ENCODE measurements around the gene ILF2.
A peak's percentile ranks its signal among the peaks of the same experiment; 100 is the strongest.
"Not testable (repeated sequence)": the region's sequence is repeated elsewhere in the genome, so short reads cannot be mapped to it uniquely, and the experiment has no call there.

The ILF2 gene

GRCh38 chr1:153679337-153680119 is 8.7 kb upstream of the ILF2 start:
- no peak for DNase-seq (ENCODE audit: extremely low read depth, low read depth)
- TF ChIP-seq, protein P1, sequence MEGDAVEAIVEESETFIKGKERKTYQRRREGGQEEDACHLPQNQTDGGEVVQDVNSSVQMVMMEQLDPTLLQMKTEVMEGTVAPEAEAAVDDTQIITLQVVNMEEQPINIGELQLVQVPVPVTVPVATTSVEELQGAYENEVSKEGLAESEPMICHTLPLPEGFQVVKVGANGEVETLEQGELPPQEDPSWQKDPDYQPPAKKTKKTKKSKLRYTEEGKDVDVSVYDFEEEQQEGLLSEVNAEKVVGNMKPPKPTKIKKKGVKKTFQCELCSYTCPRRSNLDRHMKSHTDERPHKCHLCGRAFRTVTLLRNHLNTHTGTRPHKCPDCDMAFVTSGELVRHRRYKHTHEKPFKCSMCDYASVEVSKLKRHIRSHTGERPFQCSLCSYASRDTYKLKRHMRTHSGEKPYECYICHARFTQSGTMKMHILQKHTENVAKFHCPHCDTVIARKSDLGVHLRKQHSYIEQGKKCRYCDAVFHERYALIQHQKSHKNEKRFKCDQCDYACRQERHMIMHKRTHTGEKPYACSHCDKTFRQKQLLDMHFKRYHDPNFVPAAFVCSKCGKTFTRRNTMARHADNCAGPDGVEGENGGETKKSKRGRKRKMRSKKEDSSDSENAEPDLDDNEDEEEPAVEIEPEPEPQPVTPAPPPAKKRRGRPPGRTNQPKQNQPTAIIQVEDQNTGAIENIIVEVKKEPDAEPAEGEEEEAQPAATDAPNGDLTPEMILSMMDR (IDR thresholded peaks at IDR 0.05; ENCODE audit: low read depth, low read length) = no peak

DNA sequence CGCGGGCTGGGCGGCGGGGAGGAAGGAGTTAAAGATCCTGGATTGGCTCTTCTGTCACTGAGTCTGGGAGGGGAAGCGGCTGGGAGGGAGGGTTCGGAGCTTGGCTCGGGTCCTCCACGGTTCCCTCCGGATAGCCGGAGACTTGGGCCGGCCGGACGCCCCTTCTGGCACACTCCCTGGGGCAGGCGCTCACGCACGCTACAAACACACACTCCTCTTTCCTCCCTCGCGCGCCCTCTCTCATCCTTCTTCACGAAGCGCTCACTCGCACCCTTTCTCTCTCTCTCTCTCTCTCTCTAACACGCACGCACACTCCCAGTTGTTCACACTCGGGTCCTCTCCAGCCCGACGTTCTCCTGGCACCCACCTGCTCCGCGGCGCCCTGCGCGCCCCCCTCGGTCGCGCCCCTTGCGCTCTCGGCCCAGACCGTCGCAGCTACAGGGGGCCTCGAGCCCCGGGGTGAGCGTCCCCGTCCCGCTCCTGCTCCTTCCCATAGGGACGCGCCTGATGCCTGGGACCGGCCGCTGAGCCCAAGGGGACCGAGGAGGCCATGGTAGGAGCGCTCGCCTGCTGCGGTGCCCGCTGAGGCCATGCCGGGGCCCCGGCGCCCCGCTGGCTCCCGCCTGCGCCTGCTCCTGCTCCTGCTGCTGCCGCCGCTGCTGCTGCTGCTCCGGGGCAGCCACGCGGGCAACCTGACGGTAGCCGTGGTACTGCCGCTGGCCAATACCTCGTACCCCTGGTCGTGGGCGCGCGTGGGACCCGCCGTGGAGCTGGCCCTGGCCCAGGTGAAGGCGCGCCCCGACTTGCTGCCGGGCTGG is 7.9 kb upstream of the ILF2 start, which contains the start of gene NPR1:
Gene NPR1 (plus strand): TSS at position 170 of the 818 bp plus-strand sequence. CDS start 421 bp downstream, at position 591.
- TF ChIP-seq, protein P1 (IDR thresholded peaks at IDR 0.05; ENCODE audit: low read depth, low read length) = no peak; the same call in 1 of the 2 replicates
- DNase-seq (ENCODE audit: extremely low read depth, low read depth) = no peak

DNA sequence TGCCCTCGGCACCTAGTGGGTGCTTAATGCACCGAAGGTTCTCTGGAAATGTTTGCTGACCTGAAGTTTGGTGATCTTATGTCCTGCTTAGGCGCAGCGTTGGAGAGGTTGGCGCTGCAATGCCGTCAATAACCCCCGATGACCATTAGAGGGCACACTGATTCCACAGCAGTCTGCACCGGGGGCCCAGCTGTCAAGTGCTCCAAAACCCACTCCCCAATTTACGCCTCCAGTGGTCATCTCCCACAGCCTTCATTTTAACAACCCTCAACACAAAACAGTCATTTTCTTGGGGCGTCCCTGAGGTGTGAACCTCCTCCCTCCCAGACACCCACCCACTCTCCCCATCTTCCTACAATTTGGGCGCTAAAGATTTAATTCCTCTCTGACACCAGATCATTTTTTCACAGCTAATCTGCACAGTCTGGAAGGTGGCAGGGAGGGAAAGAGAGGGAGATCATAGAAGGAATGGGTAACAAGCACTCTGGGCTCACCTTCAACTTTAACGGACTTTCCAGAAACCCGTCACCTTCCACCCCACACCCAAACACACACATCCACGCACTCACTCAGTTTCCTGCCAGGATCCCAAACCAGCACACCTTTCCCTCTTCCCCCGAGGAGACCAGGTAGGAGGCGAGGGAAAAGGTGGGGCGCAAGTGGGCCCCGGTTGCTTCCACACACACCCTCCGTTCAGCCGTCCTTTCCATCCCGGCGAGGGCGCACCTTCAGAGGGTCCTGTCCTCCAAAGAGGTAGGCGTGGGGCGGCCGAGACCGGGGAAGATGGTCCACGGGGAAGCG is 7.1 kb upstream of the ILF2 start:
- TF ChIP-seq, protein P1 (IDR thresholded peaks at IDR 0.05; ENCODE audit: low read depth, low read length) = peak; percentile 97
- DNase-seq (ENCODE audit: extremely low read depth, low read depth) = no peak

- TF ChIP-seq, protein P1 (IDR thresholded peaks at IDR 0.05; ENCODE audit: low read depth, low read length) = no peak
- DNase-seq (ENCODE audit: extremely low read depth, low read depth) = no peak
Observed at GRCh38 chr1:153673511-153673910, 2.7 kb upstream of the ILF2 start.

- not testable (repeated sequence) for DNase-seq (ENCODE audit: extremely low read depth, low read depth)
Observed at GRCh38 chr1:153671628-153672353, 998 bp upstream of the ILF2 start.

DNA sequence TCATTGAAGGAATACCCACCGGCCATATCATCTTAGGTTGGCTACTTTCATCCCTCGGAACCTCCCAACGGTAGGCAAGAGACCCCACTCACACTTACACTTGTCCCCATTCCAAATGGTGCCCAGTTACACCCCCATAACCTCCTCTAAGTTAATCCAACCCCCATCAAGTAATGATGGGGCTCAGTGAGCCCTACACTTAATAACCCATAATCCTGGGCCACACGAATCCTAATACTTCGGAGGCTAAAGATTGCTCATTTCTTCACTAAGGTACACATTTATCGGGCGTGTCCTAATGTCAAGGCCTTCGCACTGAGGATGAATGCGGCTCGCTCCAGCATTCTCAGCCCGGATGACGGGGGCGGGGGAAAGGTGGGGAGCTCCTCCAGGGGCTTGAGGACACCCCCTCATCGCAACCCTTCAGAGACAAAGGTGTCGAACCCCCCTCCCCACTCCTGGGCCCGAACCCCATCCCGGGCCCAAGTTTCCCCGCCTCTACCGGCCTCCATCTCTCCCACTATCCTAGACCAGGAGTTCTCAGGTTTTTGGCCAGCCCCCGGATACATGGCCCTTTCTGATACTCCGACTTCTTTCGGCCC is 435 bp downstream of the ILF2 start:
- DNase-seq (ENCODE audit: extremely low read depth, low read depth) = no peak
- TF ChIP-seq, protein P1 (IDR thresholded peaks at IDR 0.05; ENCODE audit: low read depth, low read length) = no peak
